H1 (cell line): ENCODE results near the gene GABPA. TPM values are rescaled to one million over a fixed set of nuclear protein-coding genes. Genes with fewer than 3 reads are reported as not detected.

ENCODE experiments used
- CREB1 ChIP-seq: IDR thresholded peaks from 2 replicates; pipeline ENCODE4 v1.6.1; 2012; ENCODE audit warnings: inconsistent platforms
- SIRT6 ChIP-seq: IDR thresholded peaks from one replicate; pipeline ENCODE4 v1.7.1; 2012; ENCODE audit warnings: low read length, inconsistent platforms
- polyA plus RNA-seq, 7 experiments: library from polyadenylated mRNA; depleted of rRNA in 3 of 7; stranded (reverse) in 5 of 7; unstranded in 2 of 7; fragments of >200 nt in 5 of 7; fragments of 200-250 nt in 2 of 7; gene quantifications; 1 replicate in 5 of 7; 2 replicates in 1 of 7; 4 replicates in 1 of 7; pipeline versions ENCODE4 v1.2.1 to v1.2.3, GENCODE V29; 2011 to 2013; ENCODE audit warnings: missing spikeins in 2 of 7, mixed read lengths in 2 of 7
- total RNA-seq: library from RNA; stranded (reverse); fragmentation: NEBNext Ultra II Directional; extraction: Animal tissue kit (Norgen Biotek cat#: 25700); gene quantifications from 2 replicates; pipeline ENCODE4 v1.2.1, GENCODE V29; 2021

The GABPA gene
- total and polyA plus RNA-seq, 2 of the 8 experiments (the other 6 are each of a cell fraction or from before 2014, with no cell fraction given), result 5.2 to 22.2 TPM

- TF ChIP-seq CREB1, result no peak
- no peak for TF ChIP-seq SIRT6
Measured at GRCh38 chr21:25759573-25759972, 24.8 kb downstream of the GABPA start (continued).
